C4-2B (cell line): ENCODE results near the gene TNNC1.

Experiments used
- CTCF ChIP-seq: fragments of 450-650 bp; conservative IDR thresholded peaks from 2 replicates; pipeline ENCODE4 v1.5.1; 2017; ENCODE audit warnings: mild to moderate bottlenecking
- ZFX ChIP-seq: fragments of 450-650 bp; IDR thresholded peaks from 2 replicates; pipeline ENCODE4 v1.6.1; 2017

GRCh38 chr3:52452126-52452525 is 1.7 kb downstream of the TNNC1 start:
- TF ChIP-seq CTCF (no peak), ZFX (no peak)
